Liver (tissue), 9 donors: ENCODE measurements around the gene CTNNA1. TPM values are rescaled to one million over a fixed set of nuclear protein-coding genes. Genes with fewer than 3 reads are reported as not detected.

ENCODE experiments used
- DNase-seq: peaks from one replicate; pipeline ENCODE4 v3.0.0-alpha.2; 2017; ENCODE audit warnings: low spot score
- H3K27ac ChIP-seq, 2 donors: one replicate each; pipeline ENCODE4 v1.7.0; 2013; ENCODE audit warnings: inconsistent platforms in 2 of 2, low read length in 2 of 2, control low read depth in 1 of 2, low read depth in 1 of 2, mild to moderate bottlenecking in 1 of 2
- H3K27me3 ChIP-seq, 4 donors: one replicate each; pipeline versions ENCODE4 v1.6.1 to v1.7.0; 2013; ENCODE audit warnings: low read length in 3 of 4, inconsistent platforms in 1 of 4, mild to moderate bottlenecking in 1 of 4, moderate library complexity in 1 of 4; ENCODE audit not compliant: control insufficient read depth in 4 of 4, insufficient read depth in 4 of 4
- H3K36me3 ChIP-seq, 4 donors: one replicate each; pipeline versions ENCODE4 v1.6.1 to v1.7.0; 2013; ENCODE audit warnings: low read length in 3 of 4, mild to moderate bottlenecking in 3 of 4, low read depth in 1 of 4, moderate library complexity in 1 of 4; ENCODE audit not compliant: control insufficient read depth in 4 of 4, insufficient read depth in 3 of 4
- H3K4me1 ChIP-seq, 4 donors: one replicate each; pipeline versions ENCODE4 v1.6.1 to v1.7.0; 2013; ENCODE audit warnings: low read length in 3 of 4, mild to moderate bottlenecking in 3 of 4, moderate library complexity in 1 of 4; ENCODE audit not compliant: control insufficient read depth in 4 of 4, insufficient read depth in 4 of 4
- H3K4me3 ChIP-seq, 3 donors: one replicate each; pipeline versions ENCODE4 v1.6.1 to v1.7.0; 2013; ENCODE audit warnings: low read length in 3 of 3, control low read depth in 1 of 3, low read depth in 1 of 3, mild to moderate bottlenecking in 1 of 3
- H3K9ac ChIP-seq, 2 donors: one replicate each; pipeline ENCODE4 v1.7.0; 2013; ENCODE audit warnings: low read length in 2 of 2, mild to moderate bottlenecking in 2 of 2, moderate library complexity in 2 of 2, control low read depth in 1 of 2, low read depth in 1 of 2
- H3K9me3 ChIP-seq, 4 donors: one replicate each; pipeline versions ENCODE4 v1.6.1 to v1.7.0; 2013; ENCODE audit warnings: low read length in 3 of 4; ENCODE audit not compliant: control insufficient read depth in 4 of 4
- ATF3 ChIP-seq: IDR thresholded peaks from 2 replicates; pipeline ENCODE4 v1.6.1; 2016; ENCODE audit warnings: antibody characterized with exemption
- CTCF ChIP-seq: fragments of 150-350 bp; IDR thresholded peaks from 2 replicates; pipeline ENCODE4 v1.5.1; 2017; ENCODE audit warnings: improper control_type of control experiment, low read depth, low read length; ENCODE audit not compliant: missing input control
- EGR1 ChIP-seq, 2 donors: IDR thresholded peaks; 2 replicates each; pipeline ENCODE4 v1.6.1; 2016 to 2018; ENCODE audit warnings: antibody characterized with exemption in 2 of 2, low read depth in 2 of 2
- FOXA1 ChIP-seq: IDR thresholded peaks from 2 replicates; pipeline ENCODE4 v1.6.1; 2016; ENCODE audit warnings: antibody characterized with exemption
- FOXA2 ChIP-seq: IDR thresholded peaks from 2 replicates; pipeline ENCODE4 v1.6.1; 2016; ENCODE audit warnings: antibody characterized with exemption
- GABPA ChIP-seq, 2 donors: IDR thresholded peaks in 1 of 2; conservative IDR thresholded peaks in 1 of 2; 2 replicates each; pipeline ENCODE4 v1.6.1; 2016; ENCODE audit warnings: antibody characterized with exemption in 2 of 2, mild to moderate bottlenecking in 1 of 2, moderate library complexity in 1 of 2
- HNF4A ChIP-seq, 2 donors: conservative IDR thresholded peaks; 2 replicates each; pipeline ENCODE4 v1.6.1; 2016; ENCODE audit warnings: antibody characterized with exemption in 2 of 2, mild to moderate bottlenecking in 2 of 2
- HNF4G ChIP-seq: IDR thresholded peaks from 2 replicates; pipeline ENCODE4 v1.6.1; 2016; ENCODE audit warnings: antibody characterized with exemption
- JUND ChIP-seq, 2 donors: IDR thresholded peaks; 2 replicates each; pipeline ENCODE4 v1.6.1; 2016; ENCODE audit warnings: antibody characterized with exemption in 2 of 2
- MAX ChIP-seq: IDR thresholded peaks from 2 replicates; pipeline ENCODE4 v1.6.1; 2016; ENCODE audit warnings: antibody characterized with exemption
- NR2F2 ChIP-seq: IDR thresholded peaks from 2 replicates; pipeline ENCODE4 v1.6.1; 2016; ENCODE audit warnings: antibody characterized with exemption
- RAD21 ChIP-seq, 2 donors: IDR thresholded peaks; 2 replicates each; pipeline ENCODE4 v1.6.1; 2016; ENCODE audit warnings: antibody characterized with exemption in 2 of 2, mild to moderate bottlenecking in 2 of 2
- RXRA ChIP-seq, 2 donors: IDR thresholded peaks; 2 replicates each; pipeline ENCODE4 v1.6.1; 2017 to 2018; ENCODE audit warnings: antibody characterized with exemption in 2 of 2, mild to moderate bottlenecking in 1 of 2
- SP1 ChIP-seq: IDR thresholded peaks from 2 replicates; pipeline ENCODE4 v1.6.1; 2018; ENCODE audit warnings: antibody characterized with exemption, mild to moderate bottlenecking
- TAF1 ChIP-seq: conservative IDR thresholded peaks from 2 replicates; pipeline ENCODE4 v1.6.1; 2016; ENCODE audit warnings: antibody characterized with exemption, mild to moderate bottlenecking
- YY1 ChIP-seq: IDR thresholded peaks from 2 replicates; pipeline ENCODE4 v1.6.1; 2016; ENCODE audit warnings: antibody characterized with exemption, mild to moderate bottlenecking
- WGBS: extraction: QIAGEN DNeasy Blood & Tissue Kit; methylation state at CpG from one replicate; pipeline ENCODE4 v1.1.7; 2013; 5-methylcytosine and 5-hydroxymethylcytosine counted together
- polyA plus RNA-seq, 2 donors: library from polyadenylated mRNA; stranded (reverse) in 1 of 2; unstranded in 1 of 2; fragments of 200-250 nt in 1 of 2; fragments of >200 nt in 1 of 2; fragmentation: Nextera tagmentation in 1 of 2; extraction: Ambion mirVana in 1 of 2; gene quantifications; one replicate each; pipeline versions ENCODE4 v1.2.1 to v1.2.3, GENCODE V29; 2013 to 2015
- total RNA-seq, 2 donors: library from RNA; depleted of rRNA; stranded (reverse); fragments of >200 nt; gene quantifications; one replicate each; pipeline ENCODE4 v1.2.3, GENCODE V29; 2014
- TF ChIP-seq, protein P1 (sequence below): IDR thresholded peaks from 2 replicates; pipeline ENCODE4 v1.6.1; 2016; ENCODE audit warnings: antibody characterized with exemption
- donor health status: healthy.
- donor health status: healthy.
- donor health status: healthy.
- donor health status: healthy.
- donor health status: healthy.

Gene CTNNA1
- total and polyA plus RNA-seq, 4 donors: 39.9 to 150 (median 103) TPM

GRCh38 chr5:138900281-138900965 lies 147.2 kb downstream of the CTNNA1 start:
- Histone ChIP-seq H3K4me3 (no peak overlapping the region), H3K27ac (no peak overlapping the region), H3K9ac (no peak overlapping the region), H3K36me3 (peaks cover 8 to 25% (median 15%) of the 10 kb centered on the region in 4 donors), H3K27me3 (no peaks in the 10 kb centered on the region), H3K9me3 (no peaks in the 10 kb centered on the region), H3K4me1 (peaks cover 0 to 3% (median 0%) of the 10 kb centered on the region in 4 donors)
- TF ChIP-seq GABPA (IDR thresholded peaks at IDR 0.05 in 1 of 2, conservative IDR thresholded peaks at IDR 0.05 in 1 of 2): no peak
- no peak for TF ChIP-seq SP1
- no peak for TF ChIP-seq JUND (IDR thresholded peaks at IDR 0.05)
- TF ChIP-seq RXRA (IDR thresholded peaks at IDR 0.05): no peak
- TF ChIP-seq MAX: no peak
- TF ChIP-seq HNF4G: no peak
- TF ChIP-seq TAF1: no peak
- TF ChIP-seq, protein P1, sequence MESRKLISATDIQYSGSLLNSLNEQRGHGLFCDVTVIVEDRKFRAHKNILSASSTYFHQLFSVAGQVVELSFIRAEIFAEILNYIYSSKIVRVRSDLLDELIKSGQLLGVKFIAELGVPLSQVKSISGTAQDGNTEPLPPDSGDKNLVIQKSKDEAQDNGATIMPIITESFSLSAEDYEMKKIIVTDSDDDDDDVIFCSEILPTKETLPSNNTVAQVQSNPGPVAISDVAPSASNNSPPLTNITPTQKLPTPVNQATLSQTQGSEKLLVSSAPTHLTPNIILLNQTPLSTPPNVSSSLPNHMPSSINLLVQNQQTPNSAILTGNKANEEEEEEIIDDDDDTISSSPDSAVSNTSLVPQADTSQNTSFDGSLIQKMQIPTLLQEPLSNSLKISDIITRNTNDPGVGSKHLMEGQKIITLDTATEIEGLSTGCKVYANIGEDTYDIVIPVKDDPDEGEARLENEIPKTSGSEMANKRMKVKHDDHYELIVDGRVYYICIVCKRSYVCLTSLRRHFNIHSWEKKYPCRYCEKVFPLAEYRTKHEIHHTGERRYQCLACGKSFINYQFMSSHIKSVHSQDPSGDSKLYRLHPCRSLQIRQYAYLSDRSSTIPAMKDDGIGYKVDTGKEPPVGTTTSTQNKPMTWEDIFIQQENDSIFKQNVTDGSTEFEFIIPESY: no peak
- TF ChIP-seq RAD21 (IDR thresholded peaks at IDR 0.05): no peak
- no peak for TF ChIP-seq NR2F2
- TF ChIP-seq FOXA2: no peak
- TF ChIP-seq FOXA1: no peak
- no peak for TF ChIP-seq CTCF
- no peak for DNase-seq
- 79% methylated on average over 6 of the region's 6 CpGs for WGBS

DNA sequence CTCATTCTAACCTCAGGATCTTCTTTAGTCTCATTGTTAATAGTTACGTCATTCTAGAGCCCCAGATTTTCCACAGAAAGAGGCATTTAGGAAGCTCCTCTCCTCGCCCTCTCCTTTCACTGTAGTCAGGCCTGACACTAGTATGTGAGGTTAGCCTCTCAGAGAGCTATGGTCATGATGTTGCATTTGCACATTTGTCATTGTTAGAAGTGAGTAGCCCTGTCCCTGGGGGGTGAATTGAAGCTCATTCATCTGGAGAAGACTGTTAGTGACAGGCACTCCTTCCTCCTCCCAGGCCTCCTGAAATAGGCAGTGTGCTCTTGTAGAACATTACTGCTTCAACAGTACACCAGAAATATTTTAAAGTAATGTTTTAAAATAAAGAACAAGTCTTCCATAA lies 148.5 kb downstream of the CTNNA1 start:
- Histone ChIP-seq H3K9ac (no peak overlapping the region), H3K36me3 (peaks cover 11 to 35% (median 23%) of the 10 kb centered on the region in 4 donors)
- 96% methylated on average over 2 of the region's 2 CpGs for WGBS

More for the DNA sequence above, 148.5 kb downstream of the CTNNA1 start:
- H3K4me3 ChIP-seq: no peak overlapping the region
- DNase-seq: no peak
- no peak overlapping the region for H3K27ac ChIP-seq
- no peaks in the 10 kb centered on the region for H3K27me3 ChIP-seq
- TF ChIP-seq RAD21 (IDR thresholded peaks at IDR 0.05) (no peak), EGR1 (IDR thresholded peaks at IDR 0.05; ENCODE audit: low read depth in 2 of 2) (no peak), MAX (no peak), FOXA1 (no peak), ATF3 (no peak), GABPA (IDR thresholded peaks at IDR 0.05 in 1 of 2, conservative IDR thresholded peaks at IDR 0.05 in 1 of 2) (no peak), YY1 (no peak), FOXA2 (no peak), RXRA (IDR thresholded peaks at IDR 0.05) (no peak), HNF4A (conservative IDR thresholded peaks at IDR 0.05) (no peak), TAF1 (no peak), NR2F2 (no peak), SP1 (no peak)
- TF ChIP-seq, protein P1: no peak
- H3K9me3 ChIP-seq: no peaks in the 10 kb centered on the region
- peaks cover 0 to 3% (median 0%) of the 10 kb centered on the region in 4 donors for H3K4me1 ChIP-seq
